Activated T-cell treated with anti-CD3 and anti-CD28 coated beads for 4 hours (primary cell): ENCODE results near the gene BLCAP.
"Not testable (repeated sequence)": the region's sequence is repeated elsewhere in the genome, so short reads cannot be mapped to it uniquely, and the experiment has no call there.

Experiments used
- DNase-seq: peaks from one replicate; pipeline ENCODE4 v3.0.0-alpha.2; 2020

BLCAP gene

DNA sequence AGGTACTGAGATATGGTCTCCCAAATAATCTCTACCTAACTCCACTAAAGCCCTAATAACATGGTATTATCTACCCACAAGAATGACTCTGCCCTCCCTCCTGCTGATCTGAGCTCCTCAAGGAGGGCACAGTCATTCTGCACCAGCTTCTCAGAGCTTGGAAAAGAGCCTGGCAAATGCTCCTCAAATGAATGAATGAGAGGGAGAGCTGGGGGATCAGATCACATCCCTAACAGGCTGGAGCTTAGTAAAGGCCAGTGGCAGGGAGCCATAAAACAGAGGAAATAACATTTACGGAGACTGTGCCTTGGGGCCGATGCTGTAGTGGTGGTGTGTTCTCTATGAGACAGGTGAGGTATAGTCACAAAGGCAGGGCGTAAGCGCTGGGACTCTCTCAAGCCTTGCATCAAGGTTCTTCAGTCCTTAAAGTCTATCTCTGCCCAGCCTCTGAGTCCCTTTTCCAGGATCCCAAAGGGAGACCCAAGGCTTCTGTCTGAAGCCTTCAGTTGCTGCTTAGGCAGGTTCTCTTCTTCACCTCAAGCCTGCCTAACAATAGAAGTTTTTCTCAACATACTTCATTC is 13.8 kb downstream of the BLCAP start:
- no peak for DNase-seq

DNA sequence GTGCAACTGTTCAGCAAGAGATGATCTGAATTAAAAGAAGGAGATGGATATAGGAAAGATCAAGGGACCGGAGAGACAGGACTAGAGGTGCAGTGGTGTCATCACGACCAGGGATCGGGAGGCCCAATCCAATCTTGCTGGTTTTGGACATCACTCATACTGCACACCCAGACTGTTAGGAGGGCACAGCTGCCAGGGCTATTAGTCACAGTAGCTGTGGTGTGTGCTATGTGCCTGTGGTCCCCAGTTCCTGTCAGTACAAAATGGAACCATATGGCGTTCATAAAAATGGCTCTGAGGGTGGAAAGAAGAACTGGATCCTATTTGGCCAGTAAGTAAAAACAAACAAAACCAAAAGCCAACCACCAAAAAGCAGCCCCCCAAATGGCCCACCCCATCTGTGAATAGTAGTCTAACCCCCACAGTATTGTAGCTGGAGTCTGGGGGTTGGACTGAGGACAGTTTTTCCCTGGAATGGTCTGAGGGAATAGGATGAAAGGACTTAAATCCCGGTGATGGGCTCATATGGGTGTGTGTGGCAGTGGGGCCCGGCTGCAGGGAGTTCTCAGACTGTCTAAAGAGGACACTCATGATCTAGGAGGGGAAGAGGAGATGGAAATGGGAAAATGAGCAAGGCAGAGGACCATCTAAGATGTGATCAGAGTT is 15.9 kb downstream of the BLCAP start:
- DNase-seq, result no peak

DNA sequence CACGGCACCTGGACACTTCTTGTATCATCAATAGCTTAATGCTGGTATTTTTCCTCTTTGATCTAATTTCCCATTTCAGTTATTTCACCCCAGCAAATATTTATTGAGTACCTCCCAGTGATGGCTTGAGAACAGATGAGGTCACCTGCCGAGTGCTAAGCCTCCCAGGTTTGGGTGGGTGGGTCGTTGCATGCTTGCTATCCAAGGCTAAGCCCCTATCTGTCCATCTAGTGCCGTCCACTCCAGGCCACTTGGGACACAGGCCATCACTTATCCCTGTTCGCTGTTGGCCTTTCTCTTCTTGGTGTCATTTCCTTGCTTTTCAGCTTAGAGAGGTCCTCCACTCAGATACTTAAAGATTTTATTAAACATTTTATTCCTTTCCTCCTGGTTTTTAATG is 17.4 kb downstream of the BLCAP start:
- DNase-seq, result no peak

DNA sequence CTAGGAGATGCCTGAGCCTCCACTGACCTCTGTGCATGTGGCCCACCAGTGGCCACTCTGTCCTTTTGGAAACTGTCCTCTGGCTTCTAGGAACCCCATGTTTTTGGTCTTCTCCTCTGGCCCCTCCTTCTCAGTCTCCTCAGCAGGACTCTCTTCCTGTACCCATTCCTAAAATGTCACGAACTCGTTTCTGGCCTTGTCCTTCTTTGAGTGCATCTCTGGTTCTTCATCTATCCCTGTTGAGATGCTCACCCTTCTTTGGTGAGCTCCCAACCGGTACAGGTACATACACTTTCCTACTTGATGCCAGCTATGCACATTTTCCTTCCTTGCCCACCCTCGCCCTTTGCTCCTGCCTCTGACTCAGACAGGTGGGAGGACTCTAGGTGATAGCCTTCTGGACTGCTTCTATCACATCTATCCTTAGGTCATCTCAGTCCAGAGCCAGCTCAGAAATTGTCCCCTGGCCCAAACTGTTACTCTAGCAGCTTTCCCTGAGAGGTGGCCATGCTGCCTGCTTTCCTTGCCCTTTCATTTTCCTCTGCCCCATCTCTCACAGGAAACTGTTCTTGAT is 21.4 kb downstream of the BLCAP start:
- DNase-seq, result no peak

DNA sequence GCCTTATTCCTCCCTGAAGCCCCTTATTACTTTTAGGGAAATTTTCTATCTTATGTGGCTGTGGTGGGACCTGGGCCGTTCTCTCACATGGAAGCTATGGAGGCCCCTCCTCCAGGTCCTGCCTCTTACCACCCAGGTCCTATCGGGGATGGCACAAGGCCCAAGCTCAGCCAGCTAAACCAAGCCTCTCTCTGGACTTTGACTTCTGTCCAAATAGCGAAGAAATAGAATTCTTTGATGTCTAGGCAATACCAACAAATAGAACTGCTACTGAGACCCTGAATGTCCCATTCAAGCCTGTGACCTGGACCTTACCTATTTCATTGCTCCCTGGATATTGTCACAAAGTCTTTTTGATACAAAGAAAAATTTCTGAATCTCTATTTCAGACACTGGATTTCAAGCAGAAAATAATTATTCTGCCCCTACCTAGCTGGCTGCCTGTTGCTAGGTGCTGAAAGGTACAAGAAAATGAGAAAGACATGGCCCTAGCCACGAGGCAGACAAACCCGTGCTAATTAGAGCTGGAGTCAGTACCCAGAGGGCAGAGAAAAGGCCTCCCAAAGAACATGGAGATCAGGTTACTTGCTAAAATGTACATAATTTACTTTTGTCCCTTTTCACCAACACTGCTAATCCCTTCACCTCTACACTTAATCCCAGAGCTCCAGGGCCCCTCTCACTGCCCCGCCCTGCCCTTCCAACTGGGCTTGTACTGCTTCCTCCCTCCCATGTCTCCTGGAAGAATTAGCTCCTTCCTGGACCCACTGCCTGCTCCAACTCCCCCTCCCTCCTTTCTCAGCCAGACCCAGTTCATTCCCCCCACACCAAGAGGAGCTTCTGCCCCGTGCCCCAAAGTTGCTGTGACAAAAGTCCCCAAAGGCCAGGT is 22.2 kb downstream of the BLCAP start:
- DNase-seq, result no peak

DNA sequence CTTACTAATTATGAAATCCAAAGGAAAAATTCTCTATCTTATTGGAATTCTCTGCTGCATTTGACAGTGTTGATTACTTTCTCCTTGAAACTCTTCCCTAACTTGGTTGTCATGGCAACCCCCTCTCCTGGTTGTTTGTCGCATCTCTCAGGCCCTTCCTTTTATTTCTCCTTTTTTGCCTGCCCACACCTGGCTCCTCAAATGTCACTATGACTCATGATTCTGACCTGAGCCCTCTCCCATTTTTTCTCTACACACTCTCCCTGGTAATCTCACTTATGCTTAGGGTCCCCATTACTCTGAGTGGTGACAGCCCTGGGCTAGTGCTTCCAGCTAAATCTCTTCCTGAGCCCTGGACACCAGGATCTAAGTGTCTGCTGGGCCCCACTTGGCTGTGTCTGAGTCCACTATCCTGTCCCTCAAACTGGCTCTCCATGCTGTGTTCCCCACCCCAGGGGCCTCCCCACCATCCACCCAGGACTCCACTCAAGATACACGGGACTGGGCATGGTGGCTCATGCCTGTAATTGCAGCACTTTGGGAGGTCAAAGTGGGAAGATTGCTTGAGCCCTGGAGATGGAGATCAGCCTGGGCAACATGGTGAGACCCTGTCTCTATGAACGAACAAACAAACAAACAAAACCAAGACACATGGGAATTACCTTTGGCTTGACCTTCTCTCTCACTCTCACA is 23.1 kb downstream of the BLCAP start:
- no peak for DNase-seq

DNA sequence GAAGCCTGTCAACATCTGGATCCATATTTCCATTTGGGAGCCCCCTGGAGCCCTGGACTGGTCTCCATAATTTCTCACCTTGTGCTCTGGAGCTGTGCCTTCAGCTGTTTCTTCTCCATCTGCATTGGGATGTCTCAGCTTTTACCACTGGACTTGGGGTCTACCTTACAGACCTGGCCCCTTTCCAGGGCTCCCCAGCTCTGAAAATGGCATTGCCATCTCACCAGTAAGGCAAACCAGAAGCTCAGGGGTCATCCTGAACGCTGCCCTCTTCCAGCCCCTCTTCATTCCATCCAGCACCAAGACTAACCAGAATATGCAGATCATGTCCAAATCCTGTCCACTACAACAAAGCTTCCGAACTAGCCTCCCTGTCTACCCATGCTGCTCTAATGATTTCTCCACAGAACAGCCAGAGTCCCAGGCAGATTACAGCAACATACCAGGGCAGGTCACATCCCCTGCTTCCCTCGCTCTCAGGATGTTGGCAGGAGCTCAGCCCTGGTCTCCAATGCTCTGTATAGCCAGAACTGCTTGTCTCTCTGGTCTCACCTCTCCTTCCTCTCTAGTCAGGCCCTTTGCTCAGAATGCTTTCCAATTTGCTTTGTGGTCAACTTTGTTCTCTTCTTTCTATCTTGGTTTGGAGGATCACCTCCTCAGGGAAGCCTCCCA is 24.3 kb downstream of the BLCAP start:
- DNase-seq, result no peak

DNA sequence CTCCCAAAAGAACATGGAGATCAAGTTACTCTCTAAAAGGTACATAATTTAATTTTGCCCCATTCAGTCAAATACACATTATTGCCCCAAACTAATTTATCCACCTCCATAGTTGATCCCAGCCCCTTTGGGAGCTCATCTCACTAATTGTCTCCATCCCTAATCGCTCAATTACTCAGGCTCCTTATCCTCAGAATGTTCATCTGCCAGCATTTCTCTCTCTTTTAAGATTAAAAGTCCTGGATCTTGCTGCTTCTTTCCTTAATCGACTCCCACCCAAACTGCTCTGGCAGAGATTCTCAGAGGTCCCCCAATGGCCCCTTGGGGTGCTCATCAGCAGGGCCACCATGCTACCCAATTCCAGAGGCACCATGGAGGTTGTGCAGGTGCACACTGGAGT is 25.0 kb downstream of the BLCAP start:
- no peak for DNase-seq

DNA sequence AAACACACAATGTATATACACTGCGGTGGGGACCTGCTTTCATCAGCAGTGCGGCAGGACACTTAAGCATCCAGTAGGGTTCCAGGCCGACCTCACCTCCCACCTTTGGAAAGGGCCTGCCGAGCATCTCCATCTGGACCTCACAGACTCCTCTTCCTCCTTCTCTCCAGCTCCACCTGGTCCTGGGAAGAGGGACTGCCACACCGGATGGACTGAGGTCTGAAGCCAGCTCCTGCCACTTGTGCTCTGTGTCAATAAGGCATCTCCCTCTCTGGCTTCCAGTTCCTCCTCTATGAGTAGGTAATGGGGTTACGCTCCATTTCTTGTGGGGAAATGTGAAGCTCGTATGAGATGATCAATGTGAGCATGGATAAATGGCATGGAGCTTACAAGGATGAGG is 25.7 kb downstream of the BLCAP start:
- DNase-seq, result no peak

DNA sequence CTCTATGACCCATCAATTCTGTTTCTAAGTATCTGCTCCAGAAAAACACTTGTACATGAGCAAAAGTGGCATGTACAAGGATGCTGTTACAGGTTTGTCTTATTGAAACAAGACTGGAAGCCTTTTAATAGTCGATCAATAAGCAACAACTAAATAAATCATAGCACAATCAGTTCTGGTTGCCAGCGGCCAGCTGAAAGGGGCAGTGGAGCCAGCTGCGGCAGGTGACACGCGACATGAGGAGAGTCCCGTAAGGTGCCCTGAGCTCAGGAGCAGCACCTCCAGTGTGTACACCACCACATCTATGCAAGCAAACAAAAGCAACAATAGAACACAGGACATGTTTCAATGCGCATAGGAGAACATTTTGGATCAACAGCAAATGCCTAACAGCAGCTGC is 27.4 kb downstream of the BLCAP start:
- no peak for DNase-seq

DNA sequence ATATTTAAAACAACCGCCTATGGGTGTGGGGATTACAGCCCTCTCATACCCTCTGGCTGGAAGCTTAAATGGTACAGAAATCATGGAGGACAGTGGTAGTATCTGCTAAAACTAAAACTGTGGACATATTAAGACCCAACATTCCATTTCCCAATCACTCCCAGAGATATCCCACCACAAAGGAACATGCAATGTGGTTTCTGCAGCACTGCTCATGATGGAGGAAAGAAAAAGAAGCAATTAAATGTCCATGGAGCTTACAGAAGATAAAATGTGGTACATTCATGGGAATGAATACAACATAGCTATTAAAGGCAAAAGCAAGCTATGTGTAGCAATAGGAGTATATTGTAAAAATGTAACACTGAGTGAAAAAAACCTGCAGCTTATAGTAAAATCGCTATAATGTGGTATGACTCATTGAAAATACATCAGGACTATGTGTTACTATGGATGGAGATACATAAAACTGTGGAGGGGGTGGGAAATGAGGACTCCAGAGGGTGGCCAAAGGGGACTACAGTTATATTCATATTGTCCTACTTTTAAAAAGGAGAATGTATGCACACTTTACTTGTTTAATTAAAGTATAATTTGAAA is 29.5 kb downstream of the BLCAP start:
- no peak for DNase-seq

DNA sequence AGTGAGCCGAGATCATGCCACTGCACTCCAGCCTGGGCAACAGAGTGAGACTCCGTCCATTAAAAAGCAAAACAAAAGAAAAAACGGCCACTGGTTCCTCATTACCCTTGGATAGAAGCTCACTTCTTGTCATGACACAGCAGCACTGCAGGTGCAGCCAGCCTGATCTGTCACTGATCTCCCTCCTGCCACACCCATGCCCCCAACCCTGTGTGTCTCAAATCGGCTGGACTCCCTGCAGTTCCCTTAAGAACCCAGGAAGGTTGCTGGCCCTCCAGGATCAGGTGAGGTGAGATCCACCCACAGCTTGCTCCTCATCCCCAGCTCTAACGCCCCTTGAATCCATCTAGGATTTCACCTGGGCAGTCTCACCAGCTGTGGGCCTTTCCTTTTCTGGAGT is 32.9 kb downstream of the BLCAP start:
- DNase-seq, result no peak

DNA sequence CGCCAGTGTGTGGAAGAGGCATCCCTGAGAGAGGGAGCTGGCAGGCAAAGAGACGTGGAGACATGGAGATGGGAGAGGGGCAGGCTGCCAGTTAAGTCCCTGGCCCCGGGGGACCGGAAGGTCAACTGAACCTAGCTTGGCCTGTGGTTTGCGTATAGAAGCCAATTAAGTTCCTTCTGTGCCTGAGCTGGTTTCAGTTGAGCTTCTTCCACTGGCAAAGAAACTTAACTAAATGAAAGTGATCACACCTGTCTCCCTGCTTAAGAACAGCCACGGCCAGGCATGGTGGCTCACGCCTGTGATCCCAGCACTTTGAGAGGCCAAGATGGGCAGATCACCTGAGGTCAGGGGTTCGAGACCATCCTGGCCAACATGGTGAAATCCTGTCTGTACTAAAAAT is 33.4 kb downstream of the BLCAP start:
- DNase-seq, result no peak

DNA sequence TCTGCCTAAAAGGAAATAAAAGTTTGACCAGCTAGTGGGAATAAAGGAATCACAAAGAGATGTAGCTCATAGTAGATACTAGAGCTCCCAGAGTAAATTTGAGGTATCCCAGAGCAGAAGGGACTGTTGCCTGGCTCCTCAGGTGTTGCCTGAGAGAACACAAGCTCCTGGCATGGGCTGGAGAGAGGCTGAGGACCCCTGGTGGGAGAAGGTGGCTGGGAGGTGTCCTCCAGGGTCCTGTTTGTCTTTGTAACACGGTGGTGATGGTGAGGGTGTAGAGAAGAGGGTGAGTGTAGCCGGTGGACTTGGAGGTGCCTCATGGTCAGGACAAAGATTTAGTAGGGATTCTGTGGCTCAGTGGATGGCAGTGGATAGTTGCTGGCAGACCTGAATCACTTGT is 34.7 kb downstream of the BLCAP start:
- DNase-seq, result no peak

DNA sequence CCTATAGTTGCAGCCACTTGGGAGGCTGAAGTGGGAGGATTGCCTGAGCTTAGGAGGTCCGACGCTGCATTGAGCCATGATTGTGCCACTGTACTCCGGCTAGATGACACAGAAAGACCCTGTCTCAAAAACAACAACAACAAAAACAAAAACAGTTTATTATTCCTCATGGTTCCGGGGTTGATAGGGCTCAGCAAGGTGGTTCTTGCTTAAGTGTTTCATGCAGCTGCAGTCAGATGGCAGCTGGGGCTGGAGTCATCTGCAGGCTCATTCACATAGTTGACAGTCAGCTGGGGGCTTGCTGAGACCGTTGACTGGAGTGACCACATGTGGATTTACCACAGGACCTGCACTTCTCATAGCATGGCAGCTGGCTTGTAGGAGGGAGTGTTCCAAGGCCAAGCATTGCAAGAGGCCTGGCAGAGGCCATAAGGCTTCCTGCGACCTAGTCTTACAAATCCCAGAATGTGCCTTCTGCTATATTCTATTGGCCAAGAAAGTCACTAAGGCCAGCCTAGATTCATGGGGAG is 35.5 kb downstream of the BLCAP start:
- DNase-seq, result no peak

DNA sequence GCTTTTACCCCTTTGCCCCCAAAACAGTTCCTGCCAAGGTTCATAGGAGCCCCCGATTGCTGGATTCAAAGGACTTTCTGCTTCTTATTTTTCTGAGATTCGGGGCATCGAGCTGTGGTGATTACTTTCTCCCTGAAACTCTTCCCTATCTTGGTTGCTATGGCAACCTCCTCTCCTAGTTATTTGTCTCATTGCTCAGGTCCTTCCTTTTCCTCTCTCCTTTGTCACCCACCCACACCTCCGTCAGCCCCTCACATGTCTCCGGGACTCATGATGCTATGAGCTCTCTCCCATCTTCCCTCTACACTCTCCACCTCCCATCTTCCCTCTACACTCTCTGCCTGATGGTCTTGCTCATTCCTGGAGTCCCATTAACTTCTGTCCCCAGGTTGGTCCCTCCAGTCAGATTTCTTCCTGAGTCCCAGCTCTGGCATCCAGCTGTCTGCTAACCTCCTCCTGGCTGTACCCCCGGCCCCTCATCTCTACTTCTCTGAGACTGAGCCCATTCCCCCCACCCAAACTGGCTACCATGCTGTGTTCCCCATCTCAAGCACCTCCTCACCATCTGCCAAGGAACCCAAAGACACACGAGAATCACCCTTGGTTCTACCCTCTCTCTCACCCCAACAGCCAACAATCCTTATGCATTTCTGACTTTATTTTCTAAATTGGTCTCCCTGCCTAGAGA is 36.9 kb downstream of the BLCAP start:
- no peak for DNase-seq

DNA sequence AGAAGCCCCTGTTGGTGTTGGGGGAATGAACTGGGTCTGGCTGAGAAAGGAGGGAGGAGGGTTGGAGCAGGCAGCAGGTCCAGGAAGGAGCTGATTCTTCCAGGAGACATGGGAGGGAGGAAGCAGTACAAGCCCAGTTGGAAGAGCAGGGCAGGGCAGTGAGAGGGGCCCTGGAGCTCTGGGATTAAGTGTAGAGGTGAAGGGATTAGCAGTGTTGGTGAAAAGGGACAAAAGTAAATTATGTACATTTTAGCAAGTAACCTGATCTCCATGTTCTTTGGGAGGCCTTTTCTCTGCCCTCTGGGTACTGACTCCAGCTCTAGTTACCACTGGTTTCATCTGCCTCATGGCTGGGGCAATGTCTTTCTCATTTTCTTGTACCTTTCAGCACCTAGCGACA is 41.5 kb downstream of the BLCAP start:
- DNase-seq, result not testable (repeated sequence)

DNA sequence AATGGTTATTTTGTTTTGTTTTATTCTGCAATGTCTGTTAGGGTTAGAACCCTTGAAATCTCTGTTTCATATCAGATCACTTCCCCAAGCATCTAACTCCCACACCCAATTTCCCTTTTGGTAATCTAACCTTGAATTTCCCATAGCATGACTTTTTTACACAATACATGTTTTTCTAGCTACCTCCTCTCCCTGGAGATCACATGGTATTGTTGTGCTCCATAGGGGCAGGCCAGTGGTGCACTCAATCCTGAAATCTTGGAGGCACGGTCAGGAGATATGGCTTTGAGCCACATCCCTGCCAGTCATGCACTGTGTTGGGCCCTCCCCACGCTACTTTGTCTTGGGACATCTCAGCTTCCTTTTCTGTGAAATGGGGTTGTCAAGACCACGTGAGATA is 43.3 kb downstream of the BLCAP start:
- DNase-seq, result no peak

DNA sequence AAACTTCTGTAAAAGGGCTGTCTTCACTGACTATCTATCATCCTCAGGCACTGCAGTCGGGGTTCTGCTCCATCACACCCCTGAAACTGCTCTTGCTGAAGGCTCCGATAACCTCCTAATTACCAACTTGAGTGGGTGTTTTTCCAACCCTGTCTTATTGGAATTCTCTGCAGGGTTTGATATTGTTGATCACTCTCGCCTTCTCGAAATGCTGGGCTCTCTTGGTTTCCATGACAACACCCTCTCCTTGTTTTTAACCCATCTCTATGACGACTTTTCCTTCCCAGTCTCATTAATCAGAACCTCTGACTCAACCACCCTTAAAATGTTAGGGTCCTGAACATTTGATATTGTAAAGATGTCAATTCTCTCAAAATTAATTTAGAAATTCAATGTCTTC is 46.1 kb downstream of the BLCAP start:
- DNase-seq, result no peak

DNA sequence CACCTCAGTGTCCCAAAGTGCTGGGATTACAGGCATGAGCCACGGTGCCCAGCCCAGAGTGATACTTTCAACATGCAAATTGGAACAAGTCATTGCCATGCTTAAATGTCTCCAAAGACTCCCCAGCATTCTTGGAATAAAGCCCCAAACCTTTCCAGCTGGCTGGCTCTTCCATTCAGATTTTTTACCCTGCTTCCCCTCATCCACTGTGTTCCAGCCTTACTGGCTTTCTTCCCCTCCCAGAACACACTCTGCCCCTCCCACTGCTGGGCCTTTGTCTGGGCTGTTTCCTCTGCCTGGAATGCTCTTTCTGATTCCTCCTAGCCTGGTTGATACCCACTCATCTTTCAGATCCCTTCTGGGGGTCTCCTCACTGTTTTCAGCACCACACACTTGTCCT is 46.8 kb downstream of the BLCAP start:
- no peak for DNase-seq
